GM19239 (cell line): Measurements from ENCODE around the gene TCF7L2.
A peak's percentile ranks its signal among the peaks of the same experiment; 100 is the strongest.

Experiments used
- DNase-seq: peaks from one replicate; pipeline ENCODE4 v3.0.0; 2011; ENCODE audit warnings: low spot score; ENCODE audit not compliant: insufficient read length
- FAIRE-seq: peaks from 2 replicates; lab custom pipeline; 2011; peaks lifted over from hg19 to GRCh38; lab: Jason Lieb, UNC

TCF7L2 gene

DNA sequence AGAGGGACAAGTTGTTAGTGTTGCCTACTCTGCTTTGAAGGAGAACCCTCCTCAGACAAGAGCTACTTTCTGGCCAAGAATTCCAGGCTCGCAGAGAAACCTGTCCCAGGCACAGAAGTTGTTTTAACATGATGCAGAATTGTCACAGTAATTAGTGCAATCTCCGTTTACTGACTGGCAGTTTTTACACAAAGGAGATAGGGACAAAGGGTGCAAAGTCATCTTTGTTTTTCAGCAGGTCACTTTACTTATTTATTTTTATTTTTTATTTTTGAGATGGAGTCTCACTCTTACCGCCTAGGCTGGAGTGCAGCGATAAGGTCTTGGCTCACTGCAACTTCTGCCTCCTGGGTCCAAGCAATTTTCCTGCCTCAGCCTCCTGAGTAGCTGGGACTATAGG, 12.3 kb downstream of the TCF7L2 start:
- FAIRE-seq (no peak), DNase-seq (no peak)

DNA sequence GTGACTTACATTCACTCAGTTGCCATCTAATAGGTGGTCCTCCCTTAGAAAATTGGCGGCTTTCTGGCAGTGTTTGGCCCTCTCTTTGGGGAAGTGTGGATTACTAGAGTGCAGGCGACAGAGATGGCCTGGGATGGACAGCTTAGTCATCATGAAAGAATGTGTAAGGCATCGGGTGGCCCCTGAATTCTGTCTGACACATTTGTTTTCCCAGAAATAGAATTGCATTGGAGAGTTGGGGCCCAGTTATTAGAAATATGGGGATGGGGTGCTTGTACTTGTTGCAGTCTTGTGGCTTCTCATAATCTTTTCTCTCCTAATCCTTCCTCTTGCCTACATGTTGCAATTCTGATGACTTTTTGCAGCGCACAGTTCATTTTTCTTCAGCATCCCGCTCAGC, 13.8 kb downstream of the TCF7L2 start:
- FAIRE-seq (no peak), DNase-seq (no peak)

DNA sequence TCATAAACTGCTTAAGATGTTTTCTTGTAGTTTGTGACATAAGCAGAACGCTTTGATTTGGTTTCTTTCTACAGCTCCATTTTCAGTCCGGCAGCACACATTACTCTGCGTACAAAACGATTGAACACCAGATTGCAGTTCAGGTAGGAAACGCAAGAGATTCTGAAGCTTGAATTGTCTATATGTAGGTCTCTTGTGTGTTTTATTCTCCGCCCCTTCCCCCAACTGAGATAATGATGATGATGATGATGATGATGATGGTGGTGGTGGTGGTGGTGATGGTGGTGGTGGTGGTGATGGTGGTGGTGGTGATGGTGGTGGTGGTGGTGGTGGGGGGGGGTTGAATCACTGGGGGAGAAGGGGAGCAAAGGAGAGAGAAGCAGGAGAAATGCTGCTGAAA, 14.4 kb downstream of the TCF7L2 start:
- DNase-seq (no peak), FAIRE-seq (no peak)

DNA sequence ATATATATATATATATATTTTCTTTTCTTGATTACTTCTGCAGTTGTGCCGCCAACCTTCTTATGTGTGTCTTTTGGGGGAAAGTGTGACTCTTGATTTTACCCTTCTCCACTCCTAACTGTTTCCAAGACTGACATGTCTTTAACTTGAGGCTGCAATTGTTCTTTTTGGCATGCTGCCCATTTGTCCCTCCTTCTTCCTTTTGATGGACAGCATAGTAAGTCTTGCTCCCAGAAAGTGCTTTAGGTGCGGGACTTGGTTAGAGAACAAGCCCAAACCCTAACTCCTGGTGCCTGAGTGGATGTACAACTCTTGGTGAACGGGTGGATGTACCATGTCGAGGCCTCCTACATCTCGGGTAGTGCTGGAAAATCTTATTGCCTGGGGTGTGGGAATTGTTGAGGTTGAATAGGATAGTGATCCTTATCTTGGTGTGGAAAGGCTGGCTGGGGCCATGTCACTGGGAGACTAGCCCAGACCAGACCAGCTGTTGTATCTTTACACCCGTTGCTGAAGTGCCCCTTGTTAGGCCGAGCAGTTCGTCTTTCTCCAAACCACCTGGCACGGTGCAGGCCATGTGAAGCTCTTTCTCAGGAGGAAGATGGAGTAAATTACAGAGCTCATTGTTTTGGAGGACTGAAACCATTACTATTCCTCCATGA, 16.3 kb downstream of the TCF7L2 start:
- FAIRE-seq, result no peak
- no peak for DNase-seq

DNA sequence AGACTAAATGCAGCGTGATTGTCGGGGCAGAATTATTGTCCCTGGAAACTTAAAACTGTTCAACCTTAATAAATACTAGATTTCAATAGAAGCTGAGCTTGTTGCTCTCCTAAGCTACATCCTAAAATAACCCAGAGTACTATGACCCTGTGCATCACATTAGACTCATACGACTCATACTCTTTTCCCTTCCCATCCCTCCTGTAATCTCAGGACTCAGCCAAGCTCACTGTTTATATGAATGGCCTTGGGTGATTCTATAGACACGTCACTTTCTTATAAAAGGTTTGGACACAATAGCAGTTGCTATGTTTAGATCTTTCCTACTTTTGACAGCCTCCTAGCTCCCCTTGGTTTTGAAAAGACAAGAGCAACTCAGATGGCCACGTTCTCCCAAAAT, 17.2 kb downstream of the TCF7L2 start:
- DNase-seq (no peak), FAIRE-seq (no peak)

DNA sequence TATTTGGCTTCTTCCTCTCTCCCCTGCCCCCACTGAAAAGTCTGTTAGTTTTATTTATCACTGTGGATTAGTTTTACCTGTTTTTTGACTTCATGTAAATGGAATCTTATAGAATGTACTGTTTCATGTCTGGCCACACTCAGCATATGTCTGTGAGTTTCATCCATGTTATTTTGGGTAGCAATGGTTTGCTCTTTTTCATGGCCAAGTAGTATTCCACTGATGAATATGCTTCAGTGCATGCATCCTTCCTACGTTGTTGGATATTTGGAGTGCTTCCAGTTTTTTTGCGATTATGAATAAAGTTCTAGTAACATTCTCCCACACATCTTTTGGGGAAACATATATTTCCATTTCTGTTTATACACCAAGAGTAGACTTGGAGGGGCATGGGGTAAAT, 19.1 kb downstream of the TCF7L2 start:
- no peak for DNase-seq
- FAIRE-seq, result peak; percentile 21

DNA sequence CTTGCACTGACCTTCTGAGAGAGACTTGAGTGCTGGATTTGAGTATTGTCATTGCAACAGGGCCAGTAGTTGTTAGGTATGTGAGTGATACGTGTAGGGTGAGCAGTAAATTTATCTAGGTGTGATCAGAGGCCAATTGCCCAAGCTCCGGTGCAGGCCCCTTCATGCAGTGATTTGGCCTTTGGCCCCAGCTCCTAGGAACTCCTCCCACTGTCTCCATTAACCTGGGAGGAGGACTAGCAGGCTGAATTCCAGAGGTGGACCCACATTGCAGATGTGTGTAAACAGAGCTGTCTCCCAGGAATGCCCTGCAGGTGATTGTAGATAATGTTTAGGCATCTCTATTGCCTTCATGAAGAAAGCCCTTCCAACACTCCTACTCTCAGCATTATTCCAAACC, 19.5 kb downstream of the TCF7L2 start:
- FAIRE-seq (no peak), DNase-seq (no peak)

DNA sequence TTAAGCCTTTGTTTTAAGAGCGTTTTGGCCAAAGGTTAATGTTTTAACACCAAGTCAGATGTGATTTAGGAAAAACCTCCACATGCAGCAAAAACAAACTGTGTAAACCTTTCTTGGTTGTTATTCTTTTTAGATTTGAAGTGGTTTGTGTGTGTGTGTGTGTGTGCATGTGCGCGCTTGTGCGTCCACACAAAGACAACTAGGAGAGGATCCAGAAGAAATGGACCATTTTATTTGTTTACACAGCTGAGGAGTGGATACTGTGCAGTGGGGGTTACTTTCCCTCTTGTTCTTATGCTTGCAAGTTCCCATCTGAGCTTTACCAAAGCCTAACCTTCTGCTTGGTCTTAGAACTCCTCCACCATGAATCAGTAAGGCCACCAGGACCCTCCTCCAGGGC, 20.0 kb downstream of the TCF7L2 start:
- DNase-seq (no peak), FAIRE-seq (no peak)

DNA sequence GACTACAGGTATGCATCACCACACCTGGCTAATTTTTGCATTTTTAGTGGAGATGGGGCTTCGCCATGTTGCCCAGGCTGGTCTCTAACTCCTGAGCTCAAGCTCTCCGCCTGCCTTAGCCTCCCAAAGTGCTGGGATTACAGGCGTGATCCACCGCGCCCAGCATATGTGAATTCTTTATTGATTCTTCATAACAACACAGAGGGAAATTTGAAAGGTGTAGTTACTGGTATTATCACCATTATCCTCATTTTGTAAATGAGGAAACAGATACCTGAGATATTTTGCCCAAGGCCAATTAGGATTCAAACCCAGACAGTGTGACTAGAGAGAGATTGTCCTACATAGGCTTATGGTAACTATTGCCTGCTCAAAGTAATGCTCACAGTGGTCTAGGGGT, 22.6 kb downstream of the TCF7L2 start:
- DNase-seq (no peak), FAIRE-seq (no peak)

DNA sequence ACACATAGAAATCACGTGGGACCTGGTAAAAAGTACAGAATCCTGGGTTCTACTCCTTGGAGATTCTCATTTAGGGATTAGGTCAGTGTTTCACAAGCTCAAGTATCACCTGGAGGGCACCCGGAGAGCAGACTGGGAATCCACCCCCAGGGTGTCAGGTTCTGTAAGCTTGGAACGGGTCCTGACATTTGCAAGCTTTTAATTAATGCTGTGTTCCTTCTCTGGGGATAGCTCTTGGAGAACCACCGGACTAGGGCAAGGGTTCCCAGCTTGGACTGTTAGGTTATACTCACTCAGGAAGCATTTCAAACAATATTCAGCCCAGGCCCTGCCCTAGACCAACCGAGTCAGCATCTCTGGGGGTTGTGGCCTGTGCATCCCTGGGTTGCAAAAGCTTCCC, 23.0 kb downstream of the TCF7L2 start:
- DNase-seq, result no peak
- no peak for FAIRE-seq

DNA sequence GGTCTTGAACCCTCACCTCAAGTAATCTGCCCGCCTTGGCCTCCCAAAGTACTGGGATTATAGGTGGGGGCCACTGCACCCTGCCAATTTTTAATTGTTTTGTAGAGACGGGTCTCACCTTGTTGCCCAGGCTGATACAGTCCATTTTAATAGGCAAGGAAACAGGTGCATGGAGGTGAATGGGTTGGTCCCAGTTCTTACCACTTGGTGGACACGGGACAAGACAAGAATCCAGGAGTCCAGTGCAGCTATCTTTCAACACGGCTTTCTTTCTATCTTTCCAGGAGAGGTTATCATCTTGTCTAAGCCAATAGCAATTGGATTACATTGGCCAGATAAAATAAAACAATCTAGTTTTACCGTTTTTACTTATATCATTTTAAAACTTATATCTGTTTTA, 23.8 kb downstream of the TCF7L2 start:
- FAIRE-seq, result no peak
- DNase-seq, result no peak

DNA sequence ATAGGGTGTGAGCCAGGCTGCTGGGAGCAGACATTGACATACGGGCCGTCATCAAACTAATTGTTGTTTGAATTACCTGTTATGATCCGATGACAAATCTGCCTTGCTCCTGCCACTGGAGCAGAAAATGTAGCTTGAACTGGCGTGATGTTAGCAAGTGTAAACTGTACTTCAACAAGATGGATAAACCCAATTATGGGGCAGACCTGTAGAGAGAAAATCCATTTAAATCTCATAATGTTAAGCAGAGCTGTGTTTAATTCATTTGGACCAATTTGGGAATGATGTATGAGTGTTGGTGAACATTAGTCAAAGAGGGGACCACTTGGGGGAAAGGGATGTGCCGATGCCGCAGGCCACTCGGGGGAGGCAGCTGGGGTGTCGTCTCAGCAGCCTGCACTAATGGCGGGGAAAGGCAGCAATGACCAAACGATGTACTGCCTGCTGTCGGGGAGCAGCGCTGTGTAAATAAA, 27.4 kb downstream of the TCF7L2 start:
- DNase-seq, result no peak
- FAIRE-seq, result no peak

DNA sequence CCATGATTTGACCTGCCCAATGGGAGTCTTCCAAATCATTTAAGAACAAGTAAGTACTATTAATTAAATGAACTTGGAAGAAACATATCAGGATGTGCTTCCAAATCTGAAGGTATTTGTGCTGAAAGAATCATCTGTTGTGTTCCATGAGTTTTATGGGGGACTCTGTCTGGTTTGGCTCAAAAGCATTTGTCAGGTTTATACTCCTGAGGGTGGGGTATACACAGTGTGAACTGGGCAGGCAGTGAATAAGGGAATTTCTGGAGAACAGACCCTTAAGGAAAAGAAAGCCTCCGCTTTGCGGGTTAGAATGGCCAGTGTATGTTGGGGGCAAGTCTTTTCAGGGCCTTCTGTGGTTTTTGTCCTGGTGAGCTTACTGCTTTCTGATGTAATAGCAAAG, 29.9 kb downstream of the TCF7L2 start:
- no peak for FAIRE-seq
- DNase-seq, result no peak

DNA sequence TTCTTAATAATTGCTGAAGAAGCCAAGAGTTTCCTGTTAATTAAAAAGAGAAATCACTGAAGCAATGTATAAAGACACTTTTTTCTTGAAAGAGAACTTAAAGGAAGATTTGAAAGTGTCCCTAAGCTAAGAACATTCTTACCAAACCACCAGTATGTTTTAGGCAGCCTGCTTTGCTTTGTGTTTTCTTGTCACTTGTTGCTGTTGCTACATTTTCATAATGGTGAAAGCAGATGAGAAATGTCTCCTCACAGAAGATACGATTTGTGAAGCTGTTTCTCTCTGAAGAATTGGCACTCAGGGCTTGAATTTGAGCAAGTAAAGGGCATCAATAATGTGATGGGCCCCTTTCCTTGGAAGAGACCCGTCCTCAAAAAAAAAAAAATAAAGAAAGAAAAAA, 30.9 kb downstream of the TCF7L2 start:
- DNase-seq (no peak), FAIRE-seq (no peak)

DNA sequence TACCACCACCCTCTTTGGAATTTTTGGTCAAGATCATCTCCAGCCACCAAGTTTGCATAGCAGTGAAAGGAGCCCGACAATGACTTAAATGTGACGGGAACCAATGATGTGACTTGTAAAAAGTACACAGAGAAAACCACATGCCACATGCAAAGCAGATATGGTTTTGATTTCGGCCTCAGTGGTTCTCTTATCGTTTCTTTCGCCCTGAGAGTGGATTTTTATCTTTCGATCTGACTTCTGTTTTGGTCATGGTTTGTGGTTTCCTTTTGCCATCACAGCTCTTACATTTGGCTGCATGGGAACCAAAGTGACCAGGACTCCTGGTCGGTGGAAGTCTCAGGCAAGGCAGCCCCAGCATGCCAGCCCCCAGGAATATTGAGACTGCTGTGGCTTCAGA, 31.5 kb downstream of the TCF7L2 start:
- FAIRE-seq, result peak; percentile 93
- peak; percentile 43 for DNase-seq

DNA sequence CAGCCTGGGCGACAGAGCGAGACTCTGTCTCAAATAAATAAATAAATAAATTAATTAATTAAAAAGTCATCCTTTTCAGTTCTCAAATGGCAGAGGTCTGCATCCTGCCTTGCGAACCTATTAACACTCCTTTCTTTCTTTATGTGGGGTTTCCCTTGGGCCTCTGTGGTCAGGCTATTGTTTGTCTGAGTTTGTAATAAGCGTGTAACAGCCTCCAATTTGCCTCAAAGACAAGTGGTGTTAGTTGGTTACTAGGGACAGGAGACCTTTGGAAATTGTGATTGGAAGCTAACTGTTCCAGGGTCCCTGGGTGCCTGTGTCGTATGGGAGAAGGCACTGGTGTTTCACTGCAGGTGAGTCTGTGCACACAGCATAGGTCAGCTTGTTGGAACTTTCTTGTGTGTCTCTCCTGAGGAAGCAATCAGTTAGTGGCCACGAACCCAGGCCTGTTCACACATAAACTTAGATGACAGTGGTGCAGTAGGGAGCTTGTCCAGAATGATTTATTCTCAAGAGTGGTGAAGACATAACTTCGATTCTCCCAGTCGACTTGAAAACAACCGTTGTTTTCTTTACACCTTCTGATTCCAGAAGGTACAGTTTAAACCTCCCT, 33.5 kb downstream of the TCF7L2 start:
- no peak for FAIRE-seq
- DNase-seq, result no peak

DNA sequence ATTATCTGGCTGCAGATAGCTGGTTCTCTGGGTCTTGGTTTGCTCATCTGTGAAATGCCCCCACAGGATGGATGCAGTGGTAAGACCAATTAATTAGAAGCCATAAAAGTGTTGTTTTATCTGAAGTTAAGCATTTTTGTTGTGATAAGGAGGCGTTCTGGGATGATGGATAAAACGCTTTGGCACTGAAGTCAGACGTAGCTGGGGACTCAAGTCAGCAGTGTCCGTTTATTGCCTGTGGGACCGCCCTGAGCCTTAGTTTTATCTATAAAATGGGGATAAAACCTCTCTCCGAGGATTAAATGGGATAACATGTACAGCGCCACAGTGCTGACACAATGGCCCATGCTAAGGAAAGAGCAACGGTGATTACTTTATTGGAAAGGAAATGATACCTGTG, 34.7 kb downstream of the TCF7L2 start:
- FAIRE-seq, result no peak
- DNase-seq, result no peak

DNA sequence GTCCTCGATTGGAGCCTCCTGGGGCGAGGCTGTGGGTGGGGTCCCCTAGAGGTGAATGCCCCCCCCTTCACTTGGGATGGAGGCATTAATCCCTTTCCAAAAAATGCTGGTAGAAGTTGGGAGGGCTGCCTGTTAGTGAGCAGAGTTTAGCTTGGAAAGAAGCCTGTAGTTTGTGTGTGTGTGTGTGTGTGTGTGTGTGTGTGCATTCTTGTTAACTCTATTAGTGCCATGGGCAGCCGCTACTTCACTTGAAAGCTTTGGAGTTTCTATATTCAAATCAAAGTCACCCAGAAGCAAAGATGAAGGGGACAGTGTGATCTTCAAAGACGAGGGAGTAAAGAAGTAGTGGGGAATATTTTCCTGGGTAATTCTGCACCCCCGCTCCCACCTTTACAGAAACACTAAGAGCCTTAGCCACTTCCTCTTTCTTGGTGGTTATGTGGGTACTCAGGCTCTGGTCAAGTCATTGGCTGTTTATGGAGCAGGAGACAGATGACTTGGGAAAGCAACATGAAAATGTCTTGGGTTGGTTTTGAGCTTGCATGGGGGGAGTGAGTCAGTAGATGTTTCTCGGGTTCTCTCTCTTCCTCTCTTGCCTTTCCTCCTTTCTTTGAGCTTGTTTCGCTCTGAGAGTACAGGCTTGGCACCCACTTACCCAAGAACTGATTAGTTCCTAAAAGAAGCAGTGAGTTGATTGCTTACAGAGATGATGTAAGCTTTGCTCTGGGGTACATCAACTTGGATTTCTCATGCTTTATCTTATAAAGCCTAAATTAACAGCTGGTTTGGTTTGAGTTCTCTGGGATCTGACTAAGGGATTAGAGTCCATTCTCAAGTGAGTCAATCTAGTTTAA, 35.9 kb downstream of the TCF7L2 start:
- FAIRE-seq, result no peak
- DNase-seq, result no peak

DNA sequence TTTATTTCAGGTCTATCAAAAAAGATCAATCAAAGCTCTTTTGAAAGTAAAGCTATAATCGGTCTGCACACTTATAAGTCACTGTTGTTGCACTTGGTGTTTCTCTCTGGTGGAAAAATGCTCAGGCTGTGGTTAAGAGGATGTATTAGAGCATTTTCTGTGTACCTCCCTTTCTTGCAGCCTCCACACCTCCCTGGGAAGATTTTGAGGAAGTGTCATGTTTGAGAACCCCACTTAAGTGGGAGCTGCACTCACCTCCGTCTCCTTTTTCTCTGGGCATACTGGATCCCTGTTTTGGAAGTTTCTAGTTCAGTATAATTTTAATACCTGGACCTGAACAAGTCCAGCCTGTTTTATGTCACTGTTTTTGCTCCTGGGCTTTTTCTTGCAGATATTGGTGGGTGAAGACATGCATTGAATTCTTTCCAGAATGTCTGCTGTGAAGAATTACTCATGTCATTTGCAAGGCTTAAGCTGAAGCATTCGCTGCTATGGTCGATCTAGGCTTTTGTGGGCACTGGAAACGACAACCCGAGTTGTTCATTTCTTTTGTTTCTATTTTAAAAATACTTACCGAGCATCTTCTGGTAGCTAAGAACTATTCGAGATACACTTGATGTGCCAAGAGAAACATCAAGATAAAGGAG, 36.6 kb downstream of the TCF7L2 start:
- DNase-seq (no peak), FAIRE-seq (no peak)

DNA sequence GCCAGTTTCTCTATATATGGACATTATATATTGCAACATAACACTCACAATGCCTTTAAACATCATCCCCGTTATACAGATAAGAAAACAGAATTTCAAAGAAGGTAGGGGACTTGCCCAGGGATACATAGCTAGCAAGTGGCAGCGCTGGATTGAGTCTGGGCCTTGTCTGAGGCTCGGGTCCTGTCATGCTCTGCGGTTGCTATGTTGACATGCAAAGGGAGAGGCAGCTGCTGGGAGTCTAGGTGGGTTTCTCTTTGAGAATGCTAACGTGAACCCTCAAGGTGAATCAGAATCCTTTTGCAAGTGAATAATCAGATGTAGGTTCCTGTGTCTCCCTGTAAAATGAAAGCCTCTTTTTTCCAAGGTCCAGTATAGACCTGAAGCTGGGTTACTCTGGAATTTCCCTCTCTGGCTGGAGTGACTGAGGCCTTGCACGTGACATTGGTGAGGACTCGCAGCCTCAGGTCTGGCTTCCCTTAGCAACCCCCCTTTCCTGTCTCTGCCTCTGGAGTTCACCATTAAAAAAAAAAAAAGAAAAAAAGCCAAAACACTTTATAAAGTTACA, 38.9 kb downstream of the TCF7L2 start:
- no peak for DNase-seq
- no peak for FAIRE-seq

DNA sequence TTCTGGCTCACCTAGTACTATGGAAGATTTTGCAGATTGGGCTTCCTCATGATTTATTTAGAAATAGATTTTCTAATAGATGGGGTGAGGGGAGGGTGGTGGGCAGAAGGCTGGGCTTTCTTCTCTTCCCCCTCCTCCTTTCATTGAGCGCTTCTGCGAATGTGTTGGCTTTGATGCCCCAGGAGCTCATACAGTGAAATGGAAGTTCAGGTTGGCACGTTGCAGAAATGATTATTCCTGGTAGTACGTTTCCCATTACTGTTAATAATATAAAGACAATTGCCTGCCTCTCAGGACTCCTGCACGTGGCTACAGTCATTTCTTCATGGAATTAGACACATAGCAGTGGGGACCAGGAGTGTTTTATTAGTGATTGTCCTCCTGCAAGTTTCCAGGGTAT, 39.8 kb downstream of the TCF7L2 start:
- FAIRE-seq (no peak), DNase-seq (no peak)
